CD4-positive, alpha-beta T cell treated with Interferon alpha-2 for 1 hour (primary cell): ENCODE results near the gene CSAD.
"Not testable (repeated sequence)": the region's sequence is repeated elsewhere in the genome, so short reads cannot be mapped to it uniquely, and the experiment has no call there.

Experiments
- DNase-seq, 2 donors: peaks; one replicate each; pipeline ENCODE4 v3.0.0-alpha.2; 2020 to 2022

Gene CSAD

GRCh38 chr12:53178803-53179202 is 1.9 kb downstream of the CSAD start:
- not testable (repeated sequence) for DNase-seq

- not testable (repeated sequence) for DNase-seq
Measured at GRCh38 chr12:53177447-53177846, 3.3 kb downstream of the CSAD start.

GRCh38 chr12:53176750-53177149 is 4.0 kb downstream of the CSAD start:
- no peak for DNase-seq

GRCh38 chr12:53174881-53175491 is 5.7 kb downstream of the CSAD start:
- peak in 1 of 2 donors; percentile 25 for DNase-seq

GRCh38 chr12:53173085-53173715 is 7.5 kb downstream of the CSAD start:
- DNase-seq = no peak

GRCh38 chr12:53172352-53172751 is 8.4 kb downstream of the CSAD start:
- no peak for DNase-seq

- DNase-seq = no peak
Measured at GRCh38 chr12:53171725-53172329, 8.9 kb downstream of the CSAD start.

GRCh38 chr12:53170876-53171724 is 9.6 kb downstream of the CSAD start:
- no peak for DNase-seq

GRCh38 chr12:53170215-53170614 is 10.5 kb downstream of the CSAD start:
- DNase-seq = no peak

- no peak for DNase-seq
Measured at GRCh38 chr12:53169644-53170043, 11.1 kb downstream of the CSAD start.

GRCh38 chr12:53166837-53167236 is 13.9 kb downstream of the CSAD start:
- no peak for DNase-seq

- not testable (repeated sequence) for DNase-seq
Measured at GRCh38 chr12:53163008-53163407, 17.7 kb downstream of the CSAD start.

GRCh38 chr12:53161119-53161911 is 19.4 kb downstream of the CSAD start:
- no peak for DNase-seq

- no peak for DNase-seq
Measured at GRCh38 chr12:53160673-53161072, 20.1 kb downstream of the CSAD start.

GRCh38 chr12:53160000-53160399 is 20.7 kb downstream of the CSAD start:
- DNase-seq = no peak

GRCh38 chr12:53159195-53159839 is 21.4 kb downstream of the CSAD start:
- peak; percentile 88 to 91 for DNase-seq

- DNase-seq = no peak
Measured at GRCh38 chr12:53152390-53152789, 28.3 kb downstream of the CSAD start.

- no peak for DNase-seq
Measured at GRCh38 chr12:53151039-53151438, 29.7 kb downstream of the CSAD start.

GRCh38 chr12:53147653-53148052 is 33.1 kb downstream of the CSAD start:
- DNase-seq = no peak

- DNase-seq = no peak
Measured at GRCh38 chr12:53147181-53147580, 33.5 kb downstream of the CSAD start.

GRCh38 chr12:53145383-53146260 is 35.1 kb downstream of the CSAD start:
- no peak for DNase-seq
